TTC549 (cell line): Measurements from ENCODE around the gene TTC14.
"Not testable (repeated sequence)": the region's sequence is repeated elsewhere in the genome, so short reads cannot be mapped to it uniquely, and the experiment has no call there.

Experiments used
- FAIRE-seq: peaks from 2 replicates; lab custom pipeline; 2012; peaks lifted over from hg19 to GRCh38; lab: Jason Lieb, UNC

The TTC14 gene, protein sequence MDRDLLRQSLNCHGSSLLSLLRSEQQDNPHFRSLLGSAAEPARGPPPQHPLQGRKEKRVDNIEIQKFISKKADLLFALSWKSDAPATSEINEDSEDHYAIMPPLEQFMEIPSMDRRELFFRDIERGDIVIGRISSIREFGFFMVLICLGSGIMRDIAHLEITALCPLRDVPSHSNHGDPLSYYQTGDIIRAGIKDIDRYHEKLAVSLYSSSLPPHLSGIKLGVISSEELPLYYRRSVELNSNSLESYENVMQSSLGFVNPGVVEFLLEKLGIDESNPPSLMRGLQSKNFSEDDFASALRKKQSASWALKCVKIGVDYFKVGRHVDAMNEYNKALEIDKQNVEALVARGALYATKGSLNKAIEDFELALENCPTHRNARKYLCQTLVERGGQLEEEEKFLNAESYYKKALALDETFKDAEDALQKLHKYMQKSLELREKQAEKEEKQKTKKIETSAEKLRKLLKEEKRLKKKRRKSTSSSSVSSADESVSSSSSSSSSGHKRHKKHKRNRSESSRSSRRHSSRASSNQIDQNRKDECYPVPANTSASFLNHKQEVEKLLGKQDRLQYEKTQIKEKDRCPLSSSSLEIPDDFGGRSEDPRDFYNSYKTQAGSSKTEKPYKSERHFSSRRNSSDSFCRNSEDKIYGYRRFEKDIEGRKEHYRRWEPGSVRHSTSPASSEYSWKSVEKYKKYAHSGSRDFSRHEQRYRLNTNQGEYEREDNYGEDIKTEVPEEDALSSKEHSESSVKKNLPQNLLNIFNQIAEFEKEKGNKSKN

GRCh38 chr3:180601688-180602666, at the start of gene TTC14:
Gene TTC14, plus strand, starts transcription at chr3:180602163. Its CDS starts 99 bp downstream, at chr3:180602262.
- FAIRE-seq = peak; percentile 93

DNA sequence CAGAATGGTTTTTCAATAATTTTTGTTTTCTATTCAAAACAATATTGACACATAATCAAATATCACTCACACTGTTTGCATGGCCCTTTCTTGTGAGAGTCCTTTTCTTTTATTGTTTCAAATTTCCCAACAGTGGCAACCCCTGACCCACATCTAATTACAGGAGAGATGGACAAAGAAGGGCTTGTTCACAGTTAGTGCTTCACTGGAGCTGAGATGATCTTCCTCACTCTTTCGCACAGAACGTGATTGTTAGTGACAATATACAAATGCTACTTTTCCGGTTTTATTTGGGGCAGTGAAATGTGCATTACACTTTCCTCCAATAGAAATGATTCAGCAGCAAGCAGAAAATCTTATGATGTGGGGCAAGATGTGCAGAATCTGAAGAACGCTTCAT, 38.6 kb upstream of the TTC14 start:
- FAIRE-seq = no peak

GRCh38 chr3:180564676-180565075, 37.3 kb upstream of the TTC14 start:
- FAIRE-seq = no peak

DNA sequence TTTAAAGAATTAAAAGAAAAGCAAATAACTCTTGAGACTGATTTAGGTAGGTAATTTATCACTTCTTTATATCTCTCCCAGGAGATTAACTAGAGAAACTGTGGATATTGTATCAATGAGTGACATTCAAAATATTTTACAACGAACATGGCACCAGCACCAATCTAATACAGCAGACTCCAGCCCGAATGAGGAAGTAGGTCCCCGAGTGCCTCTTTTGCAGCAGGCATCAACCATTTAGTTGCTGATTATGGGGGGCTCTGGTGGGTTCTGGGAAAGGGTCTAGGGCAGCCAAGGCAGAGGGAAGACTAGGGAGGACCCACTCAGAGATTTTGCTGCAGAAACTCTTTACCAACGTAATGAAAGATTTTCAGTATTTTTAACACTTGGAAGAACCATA, 31.7 kb upstream of the TTC14 start:
- FAIRE-seq = no peak

DNA sequence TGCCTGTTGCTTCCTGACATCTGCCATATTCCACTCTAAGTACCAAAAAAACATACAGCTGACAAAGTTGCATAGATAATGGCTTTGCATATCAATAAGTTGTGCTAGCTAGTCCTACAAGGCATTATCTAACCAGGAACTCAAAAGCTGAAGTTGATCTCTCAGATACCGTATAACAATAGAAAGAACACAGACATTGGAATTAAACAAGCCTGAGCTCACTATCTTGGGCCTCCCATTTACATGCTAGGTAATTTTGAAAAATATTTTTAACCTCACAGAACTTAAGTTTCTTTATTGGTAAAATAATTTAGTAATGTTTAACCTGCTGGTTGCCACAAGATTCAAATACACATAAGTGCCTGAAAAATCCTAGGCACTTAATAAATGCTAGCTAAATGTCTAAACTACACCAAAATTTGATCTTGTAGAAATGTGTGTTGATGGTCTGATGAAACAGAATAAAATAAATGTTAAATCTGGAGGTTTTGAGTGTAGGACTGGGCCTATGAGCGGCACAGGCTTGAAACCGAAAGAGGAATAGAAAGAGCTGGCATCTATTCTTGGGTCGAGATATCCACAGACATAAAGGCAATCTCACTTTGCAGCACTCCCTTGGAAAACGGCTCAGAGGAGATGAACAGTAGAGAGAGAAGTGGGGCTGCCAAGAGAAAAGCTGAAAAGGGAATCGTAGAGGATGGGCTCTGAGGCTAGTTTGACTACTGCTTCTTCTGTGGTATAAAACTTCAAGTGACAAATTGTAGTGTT, 29.9 kb upstream of the TTC14 start:
- no peak for FAIRE-seq

- FAIRE-seq = no peak
Observed at GRCh38 chr3:180575571-180575970, 26.4 kb upstream of the TTC14 start.

- FAIRE-seq = no peak
Observed at GRCh38 chr3:180580934-180581333, 21.0 kb upstream of the TTC14 start.

GRCh38 chr3:180590396-180590795, 11.6 kb upstream of the TTC14 start:
- FAIRE-seq = no peak

DNA sequence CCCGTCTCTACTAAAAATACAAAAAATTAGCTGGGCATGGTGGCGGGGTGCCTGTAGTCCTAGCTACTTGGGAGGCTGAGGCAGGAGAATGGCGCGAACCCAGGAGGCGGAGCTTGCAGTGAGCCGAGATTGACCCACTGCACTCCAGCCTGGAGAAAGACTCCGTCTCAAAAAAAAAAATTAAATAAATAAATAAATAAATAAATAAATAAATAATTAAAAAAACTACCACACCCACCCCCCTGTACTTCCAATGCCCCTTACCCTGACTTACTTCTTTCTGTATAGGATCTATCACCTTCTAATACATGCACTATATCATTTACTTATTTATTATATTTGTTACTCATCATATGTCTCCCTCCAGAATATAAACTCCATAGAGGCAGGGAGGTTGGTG, 8.3 kb upstream of the TTC14 start:
- not testable (repeated sequence) for FAIRE-seq

- no peak for FAIRE-seq
Observed at GRCh38 chr3:180594631-180595558, 7.1 kb upstream of the TTC14 start.

GRCh38 chr3:180595559-180595935, 6.4 kb upstream of the TTC14 start:
- FAIRE-seq = no peak

DNA sequence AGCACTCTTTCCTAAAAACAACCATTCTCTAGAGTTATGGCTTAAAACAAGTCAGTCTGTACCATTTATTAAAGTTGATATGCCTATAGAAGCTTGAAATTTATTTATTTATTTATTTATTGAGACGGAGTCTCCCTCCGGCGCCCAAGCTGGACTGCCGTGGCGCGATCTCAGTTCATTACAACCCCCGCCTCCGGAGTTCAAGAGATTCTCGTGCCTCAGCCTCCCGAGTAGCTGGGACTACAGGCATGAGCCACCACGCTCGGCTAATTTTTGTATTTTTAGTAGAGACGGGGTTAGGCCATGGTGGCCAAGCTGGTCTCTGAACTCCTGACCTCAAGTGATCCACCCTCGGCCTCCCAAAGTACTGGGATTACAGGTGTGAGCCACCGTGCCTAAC, 1.5 kb upstream of the TTC14 start:
- FAIRE-seq = no peak

- no peak for FAIRE-seq
Observed at GRCh38 chr3:180611006-180611405, 9.0 kb downstream of the TTC14 start.

- no peak for FAIRE-seq
Observed at GRCh38 chr3:180612364-180612763, 10.4 kb downstream of the TTC14 start.

GRCh38 chr3:180615954-180616353, 14.0 kb downstream of the TTC14 start:
- no peak for FAIRE-seq

DNA sequence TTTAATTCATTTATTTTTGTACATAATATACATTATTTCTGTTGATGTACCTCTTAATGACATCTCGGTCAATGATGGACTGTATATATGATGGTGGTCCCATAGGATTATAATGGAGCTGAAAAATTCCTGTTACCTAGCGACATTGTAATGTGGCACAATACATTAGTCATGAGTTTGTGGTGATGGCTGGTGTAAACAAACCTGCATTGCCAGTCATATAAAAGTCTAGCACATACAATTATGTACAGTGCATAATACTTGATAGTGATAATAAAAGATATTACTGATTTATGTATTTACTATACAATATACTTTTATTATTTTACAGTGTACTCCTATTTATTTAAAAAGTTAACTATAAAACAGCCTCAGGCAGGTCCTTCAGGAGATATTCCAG, 15.1 kb downstream of the TTC14 start:
- FAIRE-seq = no peak

DNA sequence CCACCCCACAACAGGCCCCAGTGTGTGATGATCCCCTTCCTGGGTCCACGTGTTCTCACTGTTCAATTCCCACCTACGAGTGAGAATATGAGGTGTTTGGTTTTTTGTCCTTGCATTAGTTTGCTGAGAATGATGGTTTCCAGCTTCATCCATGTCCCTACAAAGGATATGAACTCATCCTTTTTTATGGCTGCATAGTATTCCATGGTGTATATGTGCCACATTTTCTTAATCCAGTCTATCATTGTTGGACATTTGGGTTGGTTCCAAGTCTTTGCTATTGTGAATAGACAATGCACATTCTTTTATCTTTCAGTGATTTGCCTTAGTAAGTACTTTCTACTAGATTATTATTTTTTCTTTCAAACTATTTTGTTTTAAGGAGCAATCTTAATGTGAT, 16.6 kb downstream of the TTC14 start:
- not testable (repeated sequence) for FAIRE-seq

DNA sequence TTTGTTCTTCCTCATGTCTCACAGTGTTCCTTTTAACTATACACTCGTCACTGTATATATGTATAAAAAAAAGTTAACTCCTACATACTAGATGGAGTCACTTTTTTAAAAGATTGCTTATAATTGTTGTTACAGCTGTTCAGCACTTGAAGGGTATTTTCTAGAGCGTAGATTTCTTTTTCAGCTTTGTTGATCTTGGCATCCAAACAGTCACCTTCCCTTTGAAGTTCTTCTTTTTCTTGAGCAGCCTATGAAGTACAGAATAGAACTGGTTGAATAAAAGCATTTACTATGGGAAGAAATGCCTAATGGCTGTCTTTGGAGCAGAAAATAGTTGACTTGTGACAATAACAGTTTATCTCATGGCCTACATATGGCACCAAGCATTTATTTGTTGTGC, 17.8 kb downstream of the TTC14 start:
- no peak for FAIRE-seq

DNA sequence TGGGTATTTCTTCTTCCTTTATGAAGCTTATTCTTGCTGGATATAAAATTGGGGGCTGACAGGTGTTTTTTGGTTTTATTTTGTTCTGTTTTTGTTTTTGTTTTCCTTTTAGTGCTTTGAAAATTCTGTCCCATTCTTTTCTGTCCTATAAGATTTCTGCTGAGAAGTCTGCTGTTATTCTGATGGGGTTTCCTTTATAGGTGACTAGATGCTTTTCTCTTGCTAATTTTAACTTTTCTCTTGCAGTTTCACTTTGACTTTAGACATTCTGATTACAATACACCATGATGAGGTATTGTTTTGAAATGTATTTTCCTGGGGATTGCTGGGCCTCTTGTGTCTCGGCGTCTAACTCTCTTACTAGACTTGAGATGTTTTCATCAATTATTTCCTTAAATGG, 22.8 kb downstream of the TTC14 start:
- FAIRE-seq = no peak

DNA sequence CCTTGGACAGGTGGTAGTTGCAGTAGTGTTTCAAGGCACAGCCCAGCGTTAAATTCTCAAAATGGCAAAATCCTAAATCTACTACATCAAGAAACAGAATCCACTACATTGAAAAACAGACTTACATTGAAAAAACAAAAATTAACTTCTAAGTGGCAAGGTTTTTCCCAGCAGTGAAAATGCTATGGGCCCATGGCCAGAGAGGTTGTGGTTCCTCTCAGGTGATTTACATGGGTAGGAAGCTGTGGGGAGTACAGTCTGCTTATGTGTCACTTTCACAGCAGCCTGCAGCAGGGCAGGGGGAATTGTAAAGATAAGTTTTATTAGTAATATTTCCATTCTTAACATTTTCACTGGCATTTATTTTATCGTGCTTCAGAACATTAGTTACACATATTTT, 24.9 kb downstream of the TTC14 start:
- FAIRE-seq = no peak

GRCh38 chr3:180630371-180630770, 28.4 kb downstream of the TTC14 start:
- FAIRE-seq = no peak
